Measurements from ENCODE around the gene MPRIP. TPM values are rescaled to one million over a fixed set of nuclear protein-coding genes. Genes with fewer than 3 reads are reported as not detected.

MPRIP gene
- total RNA-seq, 1 experiment from 2014 or later, result 132 TPM

GRCh38 chr17:17180141-17180603 is 137.9 kb downstream of the MPRIP start:
- no peak overlapping the region for H3K9ac ChIP-seq (ENCODE audit: extremely low read depth, insufficient read length, low read length)
- H3T11ph ChIP-seq (ENCODE audit: low read length), result no peak overlapping the region
- no peak overlapping the region for H2AFZ ChIP-seq (ENCODE audit: low read length)
- Mint-ChIP-seq H3K36me3 (ENCODE audit: insufficient read depth in 1 of 3, low read depth in 3 of 3) (peaks cover 24 to 67% (median 46%) of the 10 kb centered on the region in 3 experiments; a peak in 6 of 7 replicates), H3K9me3 (no peaks in the 10 kb centered on the region), H3K4me3 (no peak overlapping the region), H3K27ac (peak overlapping the region in 1 of 3 experiments; percentile 86; a peak in 1 of 7 replicates), H3K4me1 (peaks cover 3 to 6% of the 10 kb centered on the region in 2 experiments; a peak in 3 of 4 replicates), H3K27me3 (ENCODE audit: low read depth) (no peaks in the 10 kb centered on the region)
- H2AK5ac ChIP-seq (ENCODE audit: insufficient read length, low read length), result no peak overlapping the region
- no peak overlapping the region for H3K56ac ChIP-seq (ENCODE audit: insufficient read length, low read depth, low read length)
- no peak overlapping the region for H3K23ac ChIP-seq (ENCODE audit: insufficient read length, low read depth, low read length)
- H3K14ac ChIP-seq (ENCODE audit: insufficient read depth, low read length), result no peak overlapping the region
- WGBS (ENCODE audit: extremely low coverage, insufficient read length, low lambda C conversion rate), result no CpG with 5 or more reads among the region's 9 CpGs
- no peaks in the 10 kb centered on the region for H3K79me1 ChIP-seq (ENCODE audit: insufficient read depth, low read depth, low read length, poor library complexity, severe bottlenecking)
- H3K27me3 ChIP-seq (ENCODE audit: insufficient read depth, low read length), result no peaks in the 10 kb centered on the region
- no peak overlapping the region for H3K4ac ChIP-seq (ENCODE audit: low read depth, low read length)
- H4K8ac ChIP-seq (replicated peaks; ENCODE audit: insufficient read length, low read depth, low read length), result no peak overlapping the region
- no peak overlapping the region for H3K27ac ChIP-seq (ENCODE audit: insufficient read length, low read depth, low read length)
- H3K79me2 ChIP-seq (ENCODE audit: insufficient read depth, low read length), result no peaks in the 10 kb centered on the region
- H2BK20ac ChIP-seq (ENCODE audit: low read depth, low read length, poor library complexity, severe bottlenecking), result no peak overlapping the region
- H2BK15ac ChIP-seq (ENCODE audit: low read depth, low read length), result no peak overlapping the region
- H2BK5ac ChIP-seq (ENCODE audit: insufficient read length, low read length), result no peak overlapping the region
- H3K4me2 ChIP-seq (ENCODE audit: insufficient read depth, insufficient read length, low read length), result no peak overlapping the region
- H3K9me3 ChIP-seq (ENCODE audit: control insufficient read depth, low read depth, low read length), result no peaks in the 10 kb centered on the region
- no peak overlapping the region for H3K18ac ChIP-seq (ENCODE audit: insufficient read length, low read depth, low read length)
- TF ChIP-seq CTCF (conservative IDR thresholded peaks at IDR 0.05), result no peak
- no peaks in the 10 kb centered on the region for H3K4me1 ChIP-seq (ENCODE audit: insufficient read depth, low read length)
- no peak overlapping the region for H2BK12ac ChIP-seq (ENCODE audit: insufficient read length, low read depth, low read length)
- no peak overlapping the region for H4K5ac ChIP-seq (ENCODE audit: insufficient read length, low read depth, low read length)
- DNase-seq, result no peak
- no peak overlapping the region for H4K91ac ChIP-seq (ENCODE audit: insufficient read length, low read depth, low read length)
- H4K20me1 ChIP-seq (ENCODE audit: control insufficient read depth, insufficient read depth, insufficient read length), result no peaks in the 10 kb centered on the region
- no peak overlapping the region for H2BK120ac ChIP-seq (ENCODE audit: low read depth, low read length, poor library complexity, severe bottlenecking)
- H3K23me2 ChIP-seq (ENCODE audit: insufficient read length, low read depth, low read length, poor library complexity, severe bottlenecking), result no peaks in the 10 kb centered on the region

Measured in H9 (cell line).